OCI-LY1 (cell line): ENCODE data around the gene SF3A1.

Source experiments
- EZH2 ChIP-seq: fragments of 200-600 bp; sonication (generic), shearing (Covaris generic); IDR thresholded peaks from 2 replicates; pipeline ENCODE4 v1.8.0; 2017; ENCODE audit warnings: borderline replicate concordance, mixed run types, mild to moderate bottlenecking, antibody characterized with exemption, low read length, moderate library complexity, mixed read lengths
- TF ChIP-seq, protein P1 (sequence below): fragments of 200-600 bp; sonication (generic), shearing (Covaris generic); IDR thresholded peaks from 2 replicates; pipeline ENCODE4 v1.5.1; 2017; ENCODE audit warnings: mild to moderate bottlenecking, antibody characterized with exemption, low read length, moderate library complexity, mixed read lengths

DNA sequence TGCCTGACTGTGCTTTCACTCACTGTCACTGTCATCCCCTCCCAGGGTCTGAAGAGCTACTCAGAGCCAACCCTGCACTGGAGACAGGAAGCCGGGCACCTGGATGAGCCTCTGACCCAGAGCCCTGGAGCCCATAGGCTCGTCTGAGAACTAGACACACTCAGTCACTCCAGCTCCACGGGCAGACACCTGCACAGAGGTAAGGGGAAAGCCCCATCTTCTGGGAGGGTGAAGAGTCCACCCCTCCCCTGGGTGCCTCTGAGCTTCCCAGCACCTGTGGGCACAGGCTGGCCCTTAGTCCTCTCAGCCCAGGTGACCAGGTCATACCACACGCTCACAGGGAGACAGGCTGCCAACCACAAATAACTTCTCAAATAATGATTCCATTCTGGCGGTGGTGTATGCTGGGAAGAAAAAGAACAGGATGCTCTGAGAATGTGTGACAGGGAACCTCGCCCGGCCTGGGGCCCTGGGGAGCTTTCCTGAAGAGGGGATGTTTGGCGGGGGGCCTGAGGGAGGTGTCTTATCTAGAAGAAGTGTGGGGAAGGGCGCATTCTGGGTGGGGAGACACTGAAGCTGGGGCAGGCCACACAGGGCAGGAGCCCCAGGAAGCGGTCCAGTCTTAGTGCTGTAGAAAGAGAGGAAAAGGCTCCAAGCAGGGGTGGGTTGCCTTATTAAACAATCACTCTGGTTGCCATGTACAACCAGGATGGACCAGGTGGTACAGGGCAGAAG, 5.4 kb upstream of the SF3A1 start:
- TF ChIP-seq, protein P1, sequence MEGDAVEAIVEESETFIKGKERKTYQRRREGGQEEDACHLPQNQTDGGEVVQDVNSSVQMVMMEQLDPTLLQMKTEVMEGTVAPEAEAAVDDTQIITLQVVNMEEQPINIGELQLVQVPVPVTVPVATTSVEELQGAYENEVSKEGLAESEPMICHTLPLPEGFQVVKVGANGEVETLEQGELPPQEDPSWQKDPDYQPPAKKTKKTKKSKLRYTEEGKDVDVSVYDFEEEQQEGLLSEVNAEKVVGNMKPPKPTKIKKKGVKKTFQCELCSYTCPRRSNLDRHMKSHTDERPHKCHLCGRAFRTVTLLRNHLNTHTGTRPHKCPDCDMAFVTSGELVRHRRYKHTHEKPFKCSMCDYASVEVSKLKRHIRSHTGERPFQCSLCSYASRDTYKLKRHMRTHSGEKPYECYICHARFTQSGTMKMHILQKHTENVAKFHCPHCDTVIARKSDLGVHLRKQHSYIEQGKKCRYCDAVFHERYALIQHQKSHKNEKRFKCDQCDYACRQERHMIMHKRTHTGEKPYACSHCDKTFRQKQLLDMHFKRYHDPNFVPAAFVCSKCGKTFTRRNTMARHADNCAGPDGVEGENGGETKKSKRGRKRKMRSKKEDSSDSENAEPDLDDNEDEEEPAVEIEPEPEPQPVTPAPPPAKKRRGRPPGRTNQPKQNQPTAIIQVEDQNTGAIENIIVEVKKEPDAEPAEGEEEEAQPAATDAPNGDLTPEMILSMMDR: no peak
- no peak for TF ChIP-seq EZH2
